Astrocyte (in vitro differentiated cells and primary cell): ENCODE results near the gene SLC12A6. TPM values are rescaled to one million over a fixed set of nuclear protein-coding genes. Genes with fewer than 3 reads are reported as not detected.

ENCODE experiments used
- DNase-seq: peaks from one replicate; pipeline ENCODE4 v3.0.0-alpha.2; 2010; ENCODE audit warnings: low read depth
- FAIRE-seq: peaks from 2 replicates; lab custom pipeline; 2011; peaks lifted over from hg19 to GRCh38; lab: Jason Lieb, UNC
- H2AFZ ChIP-seq: 2 replicates; pipeline ENCODE4 v1.6.0; 2012; ENCODE audit warnings: low read depth, low read length, inconsistent platforms
- H3K27ac ChIP-seq: 2 replicates; pipeline ENCODE4 v1.5.1; 2011; ENCODE audit warnings: low read depth, low read length, inconsistent platforms
- H3K27me3 ChIP-seq: 2 replicates; pipeline ENCODE4 v1.6.0; 2011; ENCODE audit warnings: low read length, inconsistent platforms; ENCODE audit not compliant: insufficient read depth
- H3K36me3 ChIP-seq: 2 replicates; pipeline ENCODE4 v1.5.1; 2011; ENCODE audit warnings: low read length, inconsistent platforms; ENCODE audit not compliant: insufficient read depth
- H3K4me1 ChIP-seq: 2 replicates; pipeline ENCODE4 v1.5.1; 2011; ENCODE audit warnings: low read length, inconsistent platforms; ENCODE audit not compliant: insufficient read depth
- H3K4me2 ChIP-seq: 2 replicates; pipeline ENCODE4 v1.6.0; 2012; ENCODE audit warnings: low read length, inconsistent platforms
- H3K4me3 ChIP-seq: 2 replicates; pipeline ENCODE4 v1.5.1; 2011; ENCODE audit warnings: low read depth, mild to moderate bottlenecking, low read length, inconsistent platforms; ENCODE audit not compliant: insufficient read depth
- H3K79me2 ChIP-seq: 2 replicates; pipeline ENCODE4 v1.6.0; 2012; ENCODE audit warnings: mild to moderate bottlenecking, low read length, inconsistent platforms; ENCODE audit not compliant: insufficient read depth
- H3K9ac ChIP-seq: 2 replicates; pipeline ENCODE4 v1.6.0; 2012; ENCODE audit warnings: mild to moderate bottlenecking, low read length, inconsistent platforms
- H3K9me3 ChIP-seq: 2 replicates; pipeline ENCODE4 v1.5.1; 2012; ENCODE audit warnings: low read depth, mild to moderate bottlenecking, low read length, inconsistent platforms; ENCODE audit not compliant: insufficient read depth
- H4K20me1 ChIP-seq: 2 replicates; pipeline ENCODE4 v1.6.0; 2012; ENCODE audit warnings: low read length, inconsistent platforms; ENCODE audit not compliant: insufficient read depth
- H3K27ac Mint-ChIP-seq: one replicate; pipeline ENCODE4 v1.8.0; 2021; ENCODE audit warnings: mild to moderate bottlenecking, mixed read lengths; ENCODE audit not compliant: unreplicated experiment
- H3K27me3 Mint-ChIP-seq: one replicate; pipeline ENCODE4 v1.8.0; 2021; ENCODE audit warnings: low read depth, mixed read lengths; ENCODE audit not compliant: unreplicated experiment
- H3K36me3 Mint-ChIP-seq: one replicate; pipeline ENCODE4 v1.8.0; 2021; ENCODE audit warnings: low read depth, mixed read lengths; ENCODE audit not compliant: unreplicated experiment
- H3K4me1 Mint-ChIP-seq: one replicate; pipeline ENCODE4 v1.8.0; 2021; ENCODE audit warnings: low read depth, mixed read lengths; ENCODE audit not compliant: unreplicated experiment
- H3K4me3 Mint-ChIP-seq: one replicate; pipeline ENCODE4 v1.8.0; 2021; ENCODE audit warnings: mild to moderate bottlenecking, moderate library complexity, mixed read lengths; ENCODE audit not compliant: unreplicated experiment
- H3K9me3 Mint-ChIP-seq: one replicate; pipeline ENCODE4 v1.8.0; 2021; ENCODE audit warnings: mild to moderate bottlenecking, mixed read lengths; ENCODE audit not compliant: unreplicated experiment
- CTCF ChIP-seq: IDR thresholded peaks from 2 replicates; pipeline ENCODE4 v1.5.1; 2011; ENCODE audit warnings: low read depth, mild to moderate bottlenecking, inconsistent platforms, low read length, moderate library complexity; ENCODE audit not compliant: insufficient read depth
- EZH2 ChIP-seq: IDR thresholded peaks from 2 replicates; pipeline ENCODE4 v1.6.1; 2012; ENCODE audit warnings: mild to moderate bottlenecking, low read length, inconsistent platforms; ENCODE audit not compliant: insufficient read depth
- total RNA-seq: library from RNA; stranded (reverse); gene quantifications from 2 replicates; pipeline ENCODE4 v1.2.1, GENCODE V29; 2021

The SLC12A6 gene
- total RNA-seq, 1 donor from 2014 or later = 15.8 TPM

GRCh38 chr15:34275721-34276120, 61.9 kb downstream of the SLC12A6 start:
- TF ChIP-seq CTCF (no peak), EZH2 (no peak)

GRCh38 chr15:34275154-34275553, 62.4 kb downstream of the SLC12A6 start:
- no peak for DNase-seq
- no peak for FAIRE-seq

More at GRCh38 chr15:34275721-34276120, 61.9 kb downstream of the SLC12A6 start:
- Histone ChIP-seq H3K4me1 (peaks cover 6% of the 10 kb centered on the region), H3K36me3 (no peaks in the 10 kb centered on the region), H3K9me3 (no peaks in the 10 kb centered on the region), H3K9ac (no peak overlapping the region), H3K27ac (no peak overlapping the region), H4K20me1 (no peaks in the 10 kb centered on the region), H3K4me3 (no peak overlapping the region), H2AFZ (no peak overlapping the region), H3K79me2 (no peaks in the 10 kb centered on the region), H3K4me2 (no peak overlapping the region), H3K27me3 (no peaks in the 10 kb centered on the region)
- Mint-ChIP-seq H3K9me3 (peaks cover 2% of the 10 kb centered on the region), H3K36me3 (no peaks in the 10 kb centered on the region), H3K27ac (no peak overlapping the region), H3K4me3 (no peak overlapping the region), H3K27me3 (no peaks in the 10 kb centered on the region), H3K4me1 (peaks cover 2% of the 10 kb centered on the region)
- DNase-seq (no peak), FAIRE-seq (no peak)

More at GRCh38 chr15:34275154-34275553, 62.4 kb downstream of the SLC12A6 start:
- Mint-ChIP-seq H3K4me3 (no peak overlapping the region), H3K9me3 (no peaks in the 10 kb centered on the region), H3K36me3 (no peaks in the 10 kb centered on the region), H3K27ac (no peak overlapping the region), H3K27me3 (no peaks in the 10 kb centered on the region), H3K4me1 (peaks cover 2% of the 10 kb centered on the region)
- Histone ChIP-seq H4K20me1 (no peaks in the 10 kb centered on the region), H3K9ac (no peak overlapping the region), H3K36me3 (no peaks in the 10 kb centered on the region), H3K9me3 (no peaks in the 10 kb centered on the region), H3K27me3 (no peaks in the 10 kb centered on the region), H2AFZ (no peak overlapping the region), H3K4me2 (no peak overlapping the region), H3K4me3 (no peak overlapping the region), H3K4me1 (peaks cover 6% of the 10 kb centered on the region), H3K79me2 (no peaks in the 10 kb centered on the region), H3K27ac (no peak overlapping the region)
- TF ChIP-seq CTCF (no peak), EZH2 (no peak)
